Right forelimb (tissue), 1 donor: ENCODE results near the gene ANKS3.
"Not testable (repeated sequence)": the region's sequence is repeated elsewhere in the genome, so short reads cannot be mapped to it uniquely, and the experiment has no call there.

Experiments
- DNase-seq: peaks from one replicate; pipeline ENCODE4 v3.0.0-alpha.2; 2018

The ANKS3 gene

DNA sequence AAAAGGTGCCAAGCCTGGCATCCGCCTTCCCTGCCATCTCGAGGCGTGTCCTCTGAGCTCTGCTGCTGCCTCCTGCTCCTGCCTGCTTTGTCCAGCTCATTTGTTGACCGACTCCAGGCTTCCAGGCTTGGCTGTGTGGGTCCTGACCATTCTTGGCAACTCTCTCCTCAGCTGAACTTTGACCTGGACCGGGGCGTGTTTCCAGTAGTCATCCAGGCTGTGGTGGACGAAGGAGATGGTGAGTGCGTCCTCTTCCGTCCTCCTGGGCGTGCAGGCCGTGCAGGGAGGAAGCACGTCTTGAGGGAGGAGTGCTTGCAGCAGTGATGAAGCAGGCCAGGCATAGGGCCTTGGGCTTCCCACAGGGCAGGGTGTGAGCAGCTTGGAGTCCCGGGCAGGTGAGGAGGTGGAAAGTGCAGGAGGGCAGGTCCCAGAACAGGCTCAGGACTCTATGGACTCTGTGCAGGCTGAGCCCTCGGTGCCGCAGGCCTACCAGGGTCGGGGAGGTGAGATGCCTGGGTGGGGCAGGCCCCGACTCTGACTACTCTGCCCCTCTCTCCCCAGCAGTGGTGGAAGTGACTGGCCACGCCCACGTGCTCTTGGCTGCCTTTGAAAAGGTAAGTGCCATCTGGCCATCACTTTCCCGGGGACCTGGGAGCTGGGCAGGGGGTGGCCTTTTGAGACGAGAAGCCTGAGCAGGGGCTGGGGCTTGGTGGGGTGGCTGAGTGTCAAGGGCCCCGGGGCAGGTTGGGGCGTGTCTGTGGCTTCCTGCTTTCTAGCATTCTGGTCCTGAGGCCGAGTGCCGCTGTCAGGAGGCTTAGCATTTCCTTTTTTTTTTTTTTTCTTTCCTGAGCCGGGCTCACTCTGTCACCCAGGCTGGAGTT lies 69.3 kb downstream of the ANKS3 start:
- no peak for DNase-seq

DNA sequence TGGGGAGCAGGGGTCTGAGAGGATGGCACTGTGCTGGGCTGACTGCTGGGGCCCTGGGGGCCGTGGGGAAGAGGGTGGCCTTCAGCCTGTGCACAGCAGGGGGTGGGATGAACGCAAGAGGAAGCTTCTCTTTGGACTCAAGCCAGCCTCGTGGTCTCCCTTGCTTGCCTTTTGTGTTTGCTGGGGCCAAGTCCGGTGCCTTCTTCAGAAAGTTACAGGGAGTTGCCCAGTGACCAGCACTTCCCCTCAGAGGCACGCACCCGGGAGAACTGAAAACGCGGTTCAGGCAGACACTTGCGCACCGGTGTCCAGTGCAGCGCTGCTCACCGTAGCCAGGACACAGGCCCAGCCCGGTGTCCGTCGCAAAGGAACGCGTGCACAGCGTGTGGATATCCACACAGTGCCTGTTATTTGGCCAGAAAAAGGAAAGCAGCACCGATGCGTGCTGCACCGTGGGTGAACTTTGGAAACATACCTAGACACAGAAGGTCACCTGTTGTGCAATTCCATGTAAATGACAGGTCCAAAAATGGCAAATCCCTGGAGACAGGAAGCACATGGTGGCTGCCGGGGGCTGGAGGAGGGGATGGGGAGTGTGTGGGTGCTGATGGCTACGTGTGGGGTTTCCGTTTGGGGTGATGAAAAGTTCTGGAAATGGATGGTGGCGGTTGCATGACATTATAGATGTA lies 70.2 kb downstream of the ANKS3 start:
- no peak for DNase-seq

DNA sequence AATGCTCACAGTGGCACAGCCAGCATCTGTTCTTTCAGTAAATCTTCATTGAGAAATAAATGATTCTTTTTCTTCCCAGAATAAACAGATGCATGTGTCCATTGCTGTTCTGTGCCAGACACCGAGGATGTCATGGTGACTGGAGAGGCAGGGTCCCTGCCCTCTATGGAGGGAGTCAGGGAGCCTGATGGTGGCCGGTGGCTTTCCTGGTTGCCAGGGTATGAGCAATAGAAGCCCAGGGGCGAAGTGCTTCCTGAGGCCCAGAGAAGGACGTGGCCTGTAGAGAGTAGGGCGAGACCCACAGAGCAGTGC lies 70.7 kb downstream of the ANKS3 start:
- DNase-seq: no peak

DNA sequence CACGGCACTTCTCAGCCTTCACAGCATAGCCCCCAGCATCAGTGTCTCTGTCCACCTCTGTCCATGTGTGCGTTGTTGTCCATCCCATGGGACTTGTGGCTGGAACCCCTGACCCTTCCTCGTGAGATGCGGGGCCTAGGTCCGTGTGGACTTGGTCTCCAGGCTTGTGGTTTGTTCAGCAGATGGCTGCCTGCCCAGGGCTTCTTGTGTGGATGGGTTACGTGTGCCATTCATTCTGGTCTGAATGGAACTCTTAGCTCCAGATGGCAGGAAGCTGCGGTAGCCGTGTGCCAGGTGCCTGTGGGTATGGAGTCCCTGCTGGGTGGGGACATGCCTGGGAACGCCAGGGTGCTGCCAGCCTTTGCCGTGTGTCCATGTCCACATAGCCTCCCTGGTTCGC lies 72.4 kb downstream of the ANKS3 start:
- DNase-seq: no peak

DNA sequence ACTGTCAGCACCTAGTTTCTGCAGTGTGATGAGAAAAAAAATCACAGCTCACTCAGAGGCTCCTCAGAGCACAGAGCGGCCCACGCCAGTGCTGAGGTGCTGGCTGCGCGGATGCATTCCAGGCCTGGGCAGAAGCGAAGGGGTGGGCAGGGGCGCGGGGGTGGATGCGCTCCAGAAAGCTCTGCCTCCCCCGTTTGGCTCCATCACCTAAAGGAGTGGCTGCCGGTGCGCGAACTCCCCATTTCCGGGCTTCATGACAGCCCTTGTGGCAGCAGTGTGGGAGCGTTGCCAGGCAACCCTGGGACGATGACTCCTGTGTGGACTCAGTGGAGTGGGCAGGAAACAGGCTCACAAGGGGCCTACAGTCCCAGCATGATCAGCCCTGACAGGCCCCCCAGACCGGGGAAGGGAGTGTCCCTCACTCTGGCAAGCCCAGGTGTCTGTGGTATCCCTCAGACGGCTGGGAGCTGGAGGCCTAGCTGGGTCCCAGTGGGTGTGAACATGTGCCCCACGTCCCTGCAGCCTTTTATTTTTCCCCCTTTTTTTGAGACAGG lies 73.5 kb downstream of the ANKS3 start:
- peak; percentile 76 for DNase-seq

DNA sequence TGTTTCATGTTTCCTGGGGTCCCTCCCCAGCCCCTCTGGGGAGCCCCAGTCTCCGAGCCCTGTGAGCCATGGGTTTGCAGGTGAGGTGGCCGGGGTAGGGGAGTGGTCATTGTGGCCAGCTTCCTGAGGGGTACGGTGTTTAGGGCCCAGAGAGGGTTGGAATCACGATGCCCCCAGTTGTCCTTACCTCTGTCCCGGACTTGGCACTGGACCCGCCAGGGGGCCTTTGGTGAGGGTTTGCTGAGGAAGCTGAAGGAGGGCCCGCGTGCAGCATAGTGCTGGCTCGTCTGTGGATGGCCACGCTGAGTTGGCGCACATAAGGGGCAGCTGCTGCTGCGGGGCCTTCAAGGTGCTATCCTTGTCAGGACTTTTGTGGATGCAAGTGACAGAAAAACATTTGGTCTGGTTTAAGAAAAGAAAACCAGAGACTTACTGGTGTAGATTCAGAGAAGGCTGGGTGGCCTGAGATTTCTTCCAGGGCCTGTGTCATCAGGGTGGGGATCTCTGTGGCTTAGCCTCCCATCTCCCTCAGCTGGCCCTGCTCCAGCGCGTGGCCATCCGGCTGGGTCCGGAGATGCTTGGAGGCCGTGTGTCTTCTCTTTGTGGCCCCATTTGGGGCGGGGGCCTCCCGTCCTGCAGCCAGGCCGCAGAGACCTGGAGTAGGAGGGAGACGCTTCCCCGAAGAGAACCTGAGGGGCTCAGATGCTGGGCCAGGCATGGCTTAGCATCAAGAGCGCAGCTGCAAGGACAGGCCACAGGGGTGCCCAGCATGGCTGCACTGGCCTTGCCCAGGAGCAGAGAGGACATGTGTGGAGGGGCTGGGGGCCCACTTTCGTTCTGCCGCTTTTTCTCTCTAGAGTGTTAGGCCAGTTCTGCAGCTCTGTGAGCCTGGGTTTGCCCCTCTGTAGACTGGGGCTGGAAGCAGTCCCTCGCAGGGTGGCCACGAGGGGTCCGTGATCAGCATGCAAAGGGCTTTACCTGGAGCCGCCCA lies 74.4 kb downstream of the ANKS3 start:
- DNase-seq: no peak

DNA sequence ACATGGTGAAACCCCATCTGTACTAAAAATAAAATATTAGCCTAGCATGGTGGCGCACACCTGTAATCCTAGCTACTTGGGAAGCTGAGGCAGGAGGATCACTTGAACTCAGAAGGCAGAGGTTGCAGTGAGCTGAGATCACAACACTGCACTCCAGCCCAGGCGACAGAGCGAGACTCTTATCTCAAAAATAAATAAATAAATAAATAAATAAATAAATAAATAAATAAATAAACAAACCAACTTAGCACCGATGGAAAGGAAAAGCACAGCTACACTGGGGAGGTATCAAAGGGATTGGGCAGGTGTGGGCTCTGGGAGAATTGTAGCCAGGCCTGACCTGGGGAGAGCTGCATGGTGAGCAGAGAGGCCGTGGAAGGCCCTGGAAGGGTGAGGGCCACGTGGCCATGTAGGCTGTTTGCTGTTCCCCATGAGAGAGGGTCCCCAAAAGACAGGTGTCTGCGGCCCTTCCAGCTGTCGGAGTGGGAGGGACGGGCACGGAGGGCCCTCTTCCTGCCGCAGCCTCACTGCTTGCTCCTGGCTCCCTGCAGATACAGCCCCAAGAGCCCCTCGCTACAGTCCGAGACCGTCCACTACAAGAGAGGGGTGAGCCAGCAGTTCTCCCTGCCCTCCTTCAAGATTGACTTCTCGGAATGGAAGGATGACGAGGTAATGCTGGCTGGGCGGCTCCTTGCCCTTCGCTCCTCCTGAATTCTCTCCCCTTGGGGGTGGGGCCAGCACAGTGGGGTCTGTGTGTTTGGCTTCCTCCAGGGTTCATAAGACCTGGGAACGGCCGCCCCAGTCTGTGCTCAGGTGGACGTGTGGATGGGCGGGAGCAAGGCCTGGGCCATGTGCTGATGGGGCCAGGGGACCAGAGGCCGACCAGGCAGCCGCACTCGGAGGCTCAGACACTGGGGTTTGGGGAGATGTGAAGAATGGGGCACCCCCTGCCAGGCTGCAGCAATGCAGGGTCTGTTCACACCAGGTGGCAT lies 77.1 kb downstream of the ANKS3 start:
- no peak for DNase-seq

DNA sequence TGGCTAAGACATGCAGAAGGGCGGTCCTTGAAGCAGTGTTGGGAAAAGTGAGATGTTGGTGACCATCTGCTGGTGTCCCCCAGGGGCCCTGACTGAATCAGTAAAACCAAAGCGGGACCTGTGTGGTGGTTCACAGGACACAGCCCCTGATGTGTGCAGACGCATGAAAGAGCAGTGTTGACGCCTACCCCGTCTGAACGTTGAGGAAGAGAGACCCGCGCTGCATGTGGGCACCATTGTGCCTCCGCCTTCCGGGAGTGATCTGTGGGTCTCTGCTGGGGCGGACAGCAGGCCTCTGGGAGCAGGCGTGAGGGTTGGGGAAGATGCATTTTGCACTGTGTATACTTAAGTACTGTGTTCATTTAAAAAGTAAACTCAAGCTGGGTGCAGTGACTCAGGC lies 77.8 kb downstream of the ANKS3 start:
- DNase-seq: no peak

DNA sequence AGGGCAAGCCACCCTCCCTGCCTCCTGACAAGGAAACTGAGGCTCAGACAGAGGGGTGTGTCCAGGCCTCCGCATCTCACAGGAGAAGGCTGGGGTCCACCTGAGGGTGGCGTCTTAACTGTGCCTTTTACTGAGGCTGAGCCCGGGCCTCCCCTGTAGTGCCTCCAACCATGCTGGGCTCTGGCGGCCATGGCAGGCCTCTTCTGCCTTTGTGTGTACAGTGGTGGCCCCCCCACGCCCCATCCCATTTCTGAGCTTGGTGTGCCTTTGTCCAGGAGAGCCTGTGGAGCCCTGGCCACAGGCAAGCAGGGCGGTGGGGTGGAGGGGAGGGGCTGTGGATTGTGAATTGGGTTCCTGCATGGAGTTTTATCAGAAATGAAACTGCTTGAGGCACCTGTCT lies 78.3 kb downstream of the ANKS3 start:
- no peak for DNase-seq

DNA sequence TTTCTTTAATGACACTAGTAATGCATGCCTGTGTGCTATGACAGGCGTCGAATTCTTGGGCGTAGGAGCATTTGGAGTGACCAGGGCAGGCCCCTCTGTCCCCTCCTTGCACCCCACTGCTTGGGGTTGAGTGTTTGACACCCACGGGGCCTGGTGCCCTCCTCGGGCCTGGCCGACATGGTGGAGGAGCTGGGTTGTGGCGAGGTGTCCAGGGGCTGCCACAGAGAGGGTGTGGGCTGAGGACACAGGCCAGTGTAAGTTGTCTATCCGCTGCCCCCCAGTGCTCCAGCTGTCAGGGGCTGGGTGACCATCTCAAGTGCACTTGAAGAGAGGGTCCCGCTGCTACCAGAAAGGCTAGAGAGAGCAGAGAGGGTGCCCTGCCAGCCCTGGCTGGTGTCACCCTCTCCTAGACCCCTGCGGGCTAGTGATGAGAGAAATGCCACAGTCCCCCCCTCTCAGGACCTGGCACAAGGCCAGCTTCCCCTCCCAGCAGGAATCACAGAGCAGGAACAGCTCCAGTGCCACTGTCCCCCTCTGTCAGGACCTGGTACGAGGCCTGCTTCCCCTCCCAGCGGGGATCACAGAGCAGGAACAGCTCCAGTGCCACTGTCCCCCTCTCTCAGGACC lies 79.0 kb downstream of the ANKS3 start:
- DNase-seq: no peak

DNA sequence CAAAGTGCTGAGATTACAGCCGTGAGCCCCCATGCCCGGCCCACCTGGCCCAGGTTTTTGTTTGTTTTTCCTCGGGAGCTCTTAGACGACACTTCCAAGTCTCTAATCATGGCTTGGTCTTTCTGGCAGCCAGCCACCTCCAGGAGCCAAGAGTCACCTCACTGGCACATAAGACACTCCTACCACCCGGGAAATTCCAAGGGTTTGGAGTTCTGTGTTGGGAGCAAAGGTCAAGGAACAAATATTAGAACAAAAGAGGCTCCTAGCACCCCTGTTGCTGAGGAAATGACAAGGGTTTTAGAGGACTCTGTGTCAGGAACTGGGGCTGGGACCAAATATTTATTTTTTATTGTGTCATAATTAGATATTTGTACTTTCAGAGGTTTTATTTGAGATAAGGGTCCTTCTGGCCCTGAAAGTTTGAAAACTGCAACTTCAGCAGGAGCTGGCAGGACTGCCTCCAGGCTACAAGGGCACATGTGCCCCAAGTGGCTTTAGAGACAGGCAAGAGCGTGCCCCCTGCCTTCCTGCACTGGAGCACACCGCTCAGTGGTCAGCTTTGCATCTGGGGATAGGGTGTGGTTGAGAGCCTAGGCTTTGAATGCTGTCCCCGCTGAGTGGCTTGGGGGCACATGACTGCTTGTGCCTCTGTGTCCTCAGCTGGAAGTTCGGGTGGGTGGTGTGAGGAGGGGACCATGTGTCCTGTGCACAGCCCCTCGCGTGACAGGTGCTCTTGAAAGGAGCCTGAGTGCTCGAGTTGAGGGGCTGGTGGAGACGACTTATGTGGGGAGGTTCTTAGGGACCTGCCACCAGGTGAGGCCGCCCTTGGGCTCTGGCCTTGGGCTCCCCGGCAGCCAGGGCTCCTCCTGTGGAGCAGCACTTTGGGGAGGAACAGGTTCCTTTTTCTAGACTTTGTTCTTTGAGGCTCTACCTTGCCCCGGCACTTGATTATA lies 79.8 kb downstream of the ANKS3 start:
- DNase-seq: no peak

DNA sequence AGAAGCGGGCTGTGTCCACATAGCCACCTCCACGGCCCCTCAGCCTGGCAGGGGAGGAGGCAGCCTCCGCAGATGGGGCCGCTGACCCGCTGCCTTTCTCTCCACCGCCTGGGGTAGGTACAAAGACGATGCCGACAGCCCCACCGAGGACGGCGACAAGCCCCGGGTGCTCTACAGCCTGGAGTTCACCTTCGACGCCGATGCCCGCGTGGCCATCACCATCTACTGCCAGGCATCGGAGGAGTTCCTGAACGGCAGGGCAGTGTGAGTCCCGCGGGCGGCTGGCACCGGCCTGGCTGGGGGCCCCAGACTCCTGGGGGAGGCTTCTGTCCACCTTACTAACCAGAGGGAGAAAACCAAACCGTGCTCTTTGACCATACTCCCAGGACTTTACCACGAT lies 81.5 kb downstream of the ANKS3 start:
- no peak for DNase-seq

DNA sequence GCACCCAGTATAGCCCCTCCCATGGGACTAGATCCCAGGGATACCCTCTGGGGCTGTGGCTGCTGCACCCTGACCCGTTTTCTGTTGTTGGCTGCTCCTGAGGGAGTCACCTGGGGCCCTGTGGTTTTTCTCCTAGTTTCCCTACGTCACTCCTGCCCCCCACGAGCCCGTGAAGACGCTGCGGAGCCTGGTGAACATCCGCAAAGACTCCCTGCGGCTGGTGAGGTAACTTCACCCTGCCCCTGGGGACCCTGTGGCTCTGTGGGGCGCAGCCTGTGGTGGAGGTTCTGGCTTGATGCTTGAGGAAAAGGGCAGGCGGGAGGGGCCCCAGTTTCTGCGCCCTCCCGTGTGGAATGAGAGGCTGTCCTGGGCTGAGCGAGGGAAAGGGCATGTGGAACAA lies 82.2 kb downstream of the ANKS3 start:
- no peak for DNase-seq

DNA sequence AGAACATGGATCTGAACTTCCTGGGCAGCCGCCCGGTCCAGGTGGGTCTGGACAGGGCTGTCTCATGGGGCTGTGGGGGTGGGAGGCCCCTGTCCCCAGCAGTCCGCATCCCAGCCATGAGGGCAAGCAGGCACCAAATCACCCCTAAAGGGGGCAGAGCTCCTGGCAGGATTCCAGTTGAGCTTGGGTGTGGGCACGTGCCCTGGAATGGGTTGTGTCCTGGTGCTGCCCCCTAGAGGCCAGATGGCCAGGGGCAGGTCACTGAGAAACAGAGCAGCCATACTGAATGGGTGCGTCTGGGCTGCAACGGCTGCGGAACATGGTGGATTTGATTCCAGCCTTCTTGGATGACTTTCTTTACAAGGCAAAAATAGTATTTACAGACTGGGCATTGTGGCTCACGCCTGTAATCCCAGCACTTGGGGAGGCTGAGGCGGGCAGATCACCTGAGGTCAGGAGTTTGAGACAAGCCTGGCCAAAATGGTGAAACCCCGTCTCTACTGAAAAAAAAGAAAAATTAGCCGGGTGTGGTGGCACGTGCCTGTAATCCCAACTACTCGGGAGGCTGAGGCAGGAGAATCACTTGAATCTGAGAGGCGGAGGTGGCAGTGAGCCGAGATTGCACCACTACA lies 83.5 kb downstream of the ANKS3 start:
- DNase-seq: not testable (repeated sequence)

DNA sequence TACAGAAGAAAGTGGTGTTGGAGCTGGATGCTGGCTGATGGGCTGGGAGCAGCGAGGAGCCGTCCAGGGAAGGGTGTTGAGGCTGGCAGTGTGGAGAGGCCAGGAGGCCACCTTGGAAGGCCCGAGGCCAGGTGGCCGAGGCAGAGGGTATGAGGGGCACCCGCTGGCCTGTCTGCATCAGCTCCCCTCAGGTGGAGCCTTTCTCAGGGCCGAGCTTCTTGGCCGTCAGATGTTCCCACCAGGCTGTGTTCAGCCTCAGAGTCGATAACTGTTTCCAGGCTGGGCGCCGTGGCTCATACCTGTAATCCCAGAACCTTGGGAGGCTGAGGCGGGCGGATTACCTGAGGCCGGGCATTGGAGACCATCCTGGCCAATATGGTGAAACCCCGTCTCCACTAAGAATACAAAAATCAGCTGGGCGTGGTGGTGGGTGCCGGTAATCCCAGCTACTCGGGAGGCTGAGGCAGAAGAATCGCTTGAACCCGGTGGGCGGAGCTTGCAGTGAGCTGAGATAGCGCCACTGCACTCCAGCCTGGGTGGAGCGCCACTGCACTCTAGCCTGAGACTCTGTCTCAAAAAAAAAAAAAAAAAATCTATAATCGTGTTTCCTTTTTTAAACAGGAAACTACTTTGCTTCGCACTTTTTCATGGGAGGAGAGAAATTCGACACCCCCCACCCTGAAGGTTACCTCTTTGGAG lies 84.2 kb downstream of the ANKS3 start:
- no peak for DNase-seq

DNA sequence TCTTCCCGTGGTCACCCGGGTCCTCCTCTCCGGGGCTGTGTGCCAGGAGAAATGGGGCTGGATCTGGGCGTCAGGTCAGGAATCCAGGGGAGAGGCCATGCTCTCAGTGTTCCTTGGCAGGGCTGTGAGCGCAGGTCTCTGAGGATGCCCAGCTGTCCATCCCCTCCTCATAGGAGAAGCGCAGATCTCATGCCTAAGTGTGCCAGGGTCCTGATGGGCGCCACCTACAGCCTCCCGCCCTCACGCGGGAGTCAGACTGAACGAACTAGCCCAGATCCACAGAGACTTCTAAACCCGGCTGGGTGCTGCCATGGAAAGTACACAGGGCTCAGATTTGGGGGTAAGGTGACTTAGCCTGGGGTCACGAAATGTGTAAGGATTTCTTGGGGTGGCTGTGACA lies 85.2 kb downstream of the ANKS3 start:
- no peak for DNase-seq

DNA sequence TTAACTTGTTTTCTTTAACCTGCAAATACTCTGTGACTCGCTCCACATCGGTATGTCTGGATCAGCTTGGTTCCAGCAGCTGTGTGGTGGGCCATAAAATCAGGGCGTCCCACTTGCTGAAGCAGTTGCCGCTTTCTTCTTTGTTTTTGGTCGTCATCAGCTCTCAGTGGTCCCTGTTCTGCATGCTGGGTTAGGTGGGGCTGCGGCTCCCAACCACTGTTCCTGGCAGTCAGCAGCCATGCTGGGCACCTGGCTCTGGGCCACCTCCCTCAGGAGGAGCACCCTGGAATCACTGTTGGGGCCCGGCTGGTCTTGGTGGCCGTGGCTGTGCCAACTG lies 86.5 kb downstream of the ANKS3 start:
- no peak for DNase-seq

DNA sequence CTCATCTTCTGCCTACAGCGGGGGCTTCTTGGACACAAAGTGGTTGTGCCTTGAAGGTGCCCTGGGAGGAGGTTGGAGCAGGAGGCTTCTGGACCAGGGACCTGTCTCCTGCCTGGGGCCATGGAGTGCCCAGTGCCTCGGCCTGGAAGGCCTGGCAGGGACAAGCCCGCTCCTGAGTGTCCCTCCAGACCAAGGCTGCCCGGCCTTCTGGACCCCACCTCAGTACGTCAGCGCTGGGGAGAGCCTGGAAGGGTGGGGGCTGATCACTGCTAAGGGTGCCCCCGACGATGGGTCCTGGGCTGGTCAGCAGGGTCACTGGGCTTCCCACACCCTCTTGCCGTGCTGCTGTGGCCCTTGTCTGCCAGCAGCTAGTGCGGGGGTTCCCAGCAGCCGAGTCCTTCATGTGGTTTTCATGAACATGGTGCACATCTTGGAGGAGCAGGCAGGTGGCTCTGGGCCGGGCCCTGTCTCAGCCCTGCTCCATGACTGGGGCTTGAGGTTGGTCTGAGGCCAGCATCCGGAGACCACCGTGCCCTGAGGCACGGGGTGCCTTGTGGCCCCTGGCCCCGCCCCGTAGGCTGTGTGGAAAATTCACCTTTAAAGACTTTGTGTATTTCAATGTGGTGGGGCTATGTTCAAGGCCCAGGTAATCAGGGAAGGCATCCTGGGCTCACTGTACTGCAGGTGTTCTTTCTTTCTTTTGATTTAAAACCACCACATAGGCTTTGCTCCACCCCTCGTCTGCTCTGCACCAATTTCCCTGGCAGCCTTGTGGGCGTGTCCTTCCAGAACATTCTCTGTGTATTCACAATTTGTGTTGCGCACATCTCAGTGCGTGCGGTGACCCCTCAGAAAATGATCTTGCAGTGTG lies 87.1 kb downstream of the ANKS3 start:
- DNase-seq: no peak
